ENCODE data around the gene PHRF1. TPM values are rescaled to one million over a fixed set of nuclear protein-coding genes. Genes with fewer than 3 reads are reported as not detected.

PHRF1 gene
- total RNA-seq, 1 donor from 2014 or later, result 25.4 TPM

DNA sequence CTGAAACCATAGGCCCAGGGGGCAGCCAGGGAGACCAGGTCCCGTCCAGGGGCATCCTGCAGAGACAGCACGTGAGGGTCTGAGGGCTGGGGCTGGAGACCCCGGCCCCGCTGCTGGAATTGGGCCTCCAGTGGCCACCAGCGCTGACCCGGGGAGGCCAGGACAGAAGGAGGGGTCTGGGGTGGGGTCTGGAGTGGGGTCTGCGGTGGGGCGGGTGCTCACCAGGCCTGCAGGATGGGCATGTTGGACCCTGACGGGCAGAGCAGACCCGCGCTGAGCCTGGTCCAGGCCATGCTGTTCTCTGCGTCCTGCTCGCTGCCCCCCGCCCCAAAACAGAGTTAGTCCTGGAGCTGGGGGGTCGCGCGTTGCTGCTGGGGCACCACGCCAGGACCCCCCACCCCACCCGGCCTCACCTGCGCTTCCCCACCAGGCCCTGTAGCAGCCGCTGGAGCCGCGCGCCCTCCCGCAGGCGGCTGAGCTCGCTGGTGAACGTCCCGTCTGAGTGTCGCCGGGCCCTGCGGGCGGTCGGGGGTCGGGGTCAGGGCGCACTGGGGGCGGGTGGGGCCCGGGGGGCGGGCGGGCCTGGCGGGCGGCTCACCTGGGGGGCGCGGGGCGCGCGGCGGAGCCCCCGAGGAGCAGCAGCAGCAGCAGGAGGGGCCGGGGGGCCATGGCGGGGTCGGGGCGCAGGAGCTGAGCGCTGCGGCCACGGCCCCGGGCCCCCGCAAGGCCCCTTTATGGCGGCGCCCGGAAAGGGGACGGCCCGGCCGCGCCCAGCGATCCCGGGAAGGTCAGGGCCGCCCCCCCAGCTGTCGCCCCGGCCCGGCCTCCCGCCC lies 50.4 kb downstream of the PHRF1 start, which contains the start of gene SCT:
Gene SCT, minus strand, starts transcription at position 707 of the 833 bp plus-strand sequence. Its CDS starts 38 bp downstream, at position 669.
- no peak within 1 kb of the TSS for H3K4me3 ChIP-seq
- H3K27ac ChIP-seq, result peak within 1 kb of the TSS; percentile 33 to 75
- H3K4me1 ChIP-seq, result peaks cover 0 to 8% of the 10 kb centered on the region in 2 donors
- no peaks in the 10 kb centered on the region for H3K9me3 ChIP-seq
- H3K36me3 ChIP-seq, result no peaks in the 10 kb centered on the region
- H3K27me3 ChIP-seq, result no peaks in the 10 kb centered on the region
- intact Hi-C loops (cut with DNase I), result loop anchor here (5.0 kb wide), 1 partner anchor 69 kb away; no protein-coding TSS in a partner anchor
- TF ChIP-seq CTCF (IDR thresholded peaks at IDR 0.05), result no peak
- no peak for DNase-seq (ENCODE audit: low spot score in 2 of 2)

- Histone ChIP-seq H3K9me3 (no peaks in the 10 kb centered on the region), H3K36me3 (no peaks in the 10 kb centered on the region), H3K4me3 (no peak overlapping the region), H3K27ac (no peak overlapping the region), H3K4me1 (peaks cover 0 to 8% of the 10 kb centered on the region in 2 donors), H3K27me3 (no peaks in the 10 kb centered on the region)
- intact Hi-C loops (cut with DNase I), result loop anchor here (5.0 kb wide), 1 partner anchor 70 kb away; no protein-coding TSS in a partner anchor
- no peak for DNase-seq (ENCODE audit: low spot score in 2 of 2)
- TF ChIP-seq CTCF (IDR thresholded peaks at IDR 0.05), result no peak
Measured at GRCh38 chr11:627308-627576, 51.0 kb downstream of the PHRF1 start.

GRCh38 chr11:628056-628455 lies 51.8 kb downstream of the PHRF1 start:
- Histone ChIP-seq H3K36me3 (no peaks in the 10 kb centered on the region), H3K9me3 (no peaks in the 10 kb centered on the region), H3K4me1 (peaks cover 0 to 8% of the 10 kb centered on the region in 2 donors), H3K4me3 (peak overlapping the region in 1 of 2 donors; percentile 43), H3K27me3 (no peaks in the 10 kb centered on the region), H3K27ac (peak overlapping the region; percentile 33 to 75)
- intact Hi-C loops (cut with DNase I), result loop anchor here (5.0 kb wide), 1 partner anchor 71 kb away; no protein-coding TSS in a partner anchor
- TF ChIP-seq CTCF (IDR thresholded peaks at IDR 0.05), result no peak
- no peak for DNase-seq (ENCODE audit: low spot score in 2 of 2)

DNA sequence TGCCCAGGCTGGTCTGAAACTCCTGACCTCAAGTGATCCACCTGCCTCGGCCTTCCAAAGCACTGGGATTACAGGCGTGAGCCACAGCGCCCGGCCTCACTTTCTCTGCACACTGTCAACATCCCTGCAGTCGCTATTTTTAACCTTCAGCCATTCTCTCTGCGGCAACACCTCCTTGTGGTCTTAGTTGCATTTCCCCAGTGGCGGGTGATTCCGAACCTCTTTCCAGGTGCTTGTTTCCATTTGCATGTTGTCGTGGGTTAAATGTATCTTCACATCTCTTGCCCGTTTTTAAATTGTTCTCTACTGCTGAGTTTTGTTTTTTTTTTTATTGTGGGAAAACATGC lies 52.9 kb downstream of the PHRF1 start:
- peaks cover 0 to 8% of the 10 kb centered on the region in 2 donors for H3K4me1 ChIP-seq

GRCh38 chr11:630871-631270 lies 54.6 kb downstream of the PHRF1 start:
- Histone ChIP-seq H3K4me1 (peaks cover 0 to 8% of the 10 kb centered on the region in 2 donors), H3K36me3 (no peaks in the 10 kb centered on the region), H3K4me3 (no peak overlapping the region), H3K27ac (no peak overlapping the region), H3K9me3 (no peaks in the 10 kb centered on the region), H3K27me3 (no peaks in the 10 kb centered on the region)
- TF ChIP-seq CTCF (IDR thresholded peaks at IDR 0.05), result no peak
- intact Hi-C loops (cut with DNase I), result no loop called here
- no peak for DNase-seq (ENCODE audit: low spot score in 2 of 2)

More for the DNA sequence above, 52.9 kb downstream of the PHRF1 start:
- Histone ChIP-seq H3K27me3 (no peaks in the 10 kb centered on the region), H3K4me3 (peak overlapping the region in 1 of 2 donors; percentile 43), H3K9me3 (no peaks in the 10 kb centered on the region), H3K36me3 (no peaks in the 10 kb centered on the region), H3K27ac (peak overlapping the region; percentile 53 to 75)
- intact Hi-C loops (cut with DNase I), result loop anchor here (5.0 kb wide), 1 partner anchor 72 kb away; no protein-coding TSS in a partner anchor
- peak in 2 of 3 experiments; percentile 7 to 42 for TF ChIP-seq CTCF (IDR thresholded peaks at IDR 0.05)
- no peak for DNase-seq (ENCODE audit: low spot score in 2 of 2)
